ENCODE measurements around the gene CEP120. TPM values are rescaled to one million over a fixed set of nuclear protein-coding genes. Genes with fewer than 3 reads are reported as not detected.

Gene CEP120
- total and polyA plus RNA-seq, 11 donors: 2.8 to 16.5 (median 12.0) TPM

DNA sequence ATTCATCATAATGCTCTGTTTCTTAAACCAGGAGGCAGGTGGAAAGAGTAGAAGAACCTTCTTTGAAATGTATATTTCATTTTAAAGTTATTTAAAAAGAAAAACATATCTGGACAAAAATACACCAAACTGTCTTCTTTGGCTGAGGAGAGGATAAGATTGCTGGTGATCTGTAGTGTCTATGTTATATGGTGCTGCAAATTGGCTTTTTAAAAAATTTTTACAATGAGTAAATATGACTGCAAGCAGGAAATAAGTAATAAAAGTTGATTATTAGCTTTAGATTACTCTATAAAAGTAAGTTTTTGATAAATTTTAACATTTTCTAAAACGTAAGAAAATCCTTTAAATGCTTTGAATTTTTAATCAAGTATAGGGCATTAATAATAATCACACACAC, 64.9 kb downstream of the CEP120 start:
- no peak for TF ChIP-seq POLR2A (IDR thresholded peaks at IDR 0.05)
- TF ChIP-seq, protein P1, sequence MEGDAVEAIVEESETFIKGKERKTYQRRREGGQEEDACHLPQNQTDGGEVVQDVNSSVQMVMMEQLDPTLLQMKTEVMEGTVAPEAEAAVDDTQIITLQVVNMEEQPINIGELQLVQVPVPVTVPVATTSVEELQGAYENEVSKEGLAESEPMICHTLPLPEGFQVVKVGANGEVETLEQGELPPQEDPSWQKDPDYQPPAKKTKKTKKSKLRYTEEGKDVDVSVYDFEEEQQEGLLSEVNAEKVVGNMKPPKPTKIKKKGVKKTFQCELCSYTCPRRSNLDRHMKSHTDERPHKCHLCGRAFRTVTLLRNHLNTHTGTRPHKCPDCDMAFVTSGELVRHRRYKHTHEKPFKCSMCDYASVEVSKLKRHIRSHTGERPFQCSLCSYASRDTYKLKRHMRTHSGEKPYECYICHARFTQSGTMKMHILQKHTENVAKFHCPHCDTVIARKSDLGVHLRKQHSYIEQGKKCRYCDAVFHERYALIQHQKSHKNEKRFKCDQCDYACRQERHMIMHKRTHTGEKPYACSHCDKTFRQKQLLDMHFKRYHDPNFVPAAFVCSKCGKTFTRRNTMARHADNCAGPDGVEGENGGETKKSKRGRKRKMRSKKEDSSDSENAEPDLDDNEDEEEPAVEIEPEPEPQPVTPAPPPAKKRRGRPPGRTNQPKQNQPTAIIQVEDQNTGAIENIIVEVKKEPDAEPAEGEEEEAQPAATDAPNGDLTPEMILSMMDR (IDR thresholded peaks at IDR 0.05): no peak
- peaks cover 0 to 7% (median 0%) of the 10 kb centered on the region in 12 donors for H3K9me3 ChIP-seq
- H3K36me3 ChIP-seq: peaks cover 0 to 37% (median 20%) of the 10 kb centered on the region in 9 donors
- H3K4me1 ChIP-seq: peaks cover 0 to 7% (median 0%) of the 10 kb centered on the region in 12 donors
- no peak for DNase-seq
- H3K4me3 ChIP-seq: no peak overlapping the region
- intact Hi-C loops (cut with DNase I): no loop called here
- no peak for ATAC-seq
- H3K27ac ChIP-seq: no peak overlapping the region
- 86 to 94% (median 92%) methylated on average over 1 of the region's 1 CpG for WGBS, 4 donors
- H3K27me3 ChIP-seq: no peaks in the 10 kb centered on the region

DNA sequence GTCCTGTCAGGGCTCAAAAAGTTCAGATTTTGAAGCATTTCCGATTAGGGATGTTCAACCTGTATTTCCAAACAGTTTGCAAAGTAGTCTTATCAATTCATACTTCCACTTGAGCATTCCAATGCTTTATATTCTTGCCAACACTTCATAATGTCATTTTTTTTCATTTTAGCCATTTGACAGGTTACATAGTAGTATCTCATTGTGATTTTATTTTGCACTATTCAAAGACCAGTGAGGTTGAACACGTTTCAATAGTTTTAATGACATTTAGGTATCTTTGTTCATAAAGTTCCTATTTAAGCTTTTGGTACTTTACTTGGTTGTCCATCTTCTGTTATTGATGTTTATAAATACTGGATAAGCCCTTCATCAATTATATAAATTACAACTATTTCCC, 71.4 kb downstream of the CEP120 start:
- Histone ChIP-seq H3K27me3 (no peaks in the 10 kb centered on the region), H3K4me3 (no peak overlapping the region), H3K36me3 (peaks cover 0 to 39% (median 29%) of the 10 kb centered on the region in 9 donors), H3K4me1 (no peaks in the 10 kb centered on the region), H3K9me3 (peaks cover 0 to 12% (median 0%) of the 10 kb centered on the region in 12 donors), H3K27ac (no peak overlapping the region)
- WGBS, 4 donors: 92 to 99% (median 98%) methylated on average over 2 of the region's 2 CpGs
- TF ChIP-seq, protein P1 (IDR thresholded peaks at IDR 0.05): no peak
- no peak for TF ChIP-seq POLR2A (IDR thresholded peaks at IDR 0.05)
- intact Hi-C loops (cut with DNase I): no loop called here
- no peak for ATAC-seq
- DNase-seq: no peak

DNA sequence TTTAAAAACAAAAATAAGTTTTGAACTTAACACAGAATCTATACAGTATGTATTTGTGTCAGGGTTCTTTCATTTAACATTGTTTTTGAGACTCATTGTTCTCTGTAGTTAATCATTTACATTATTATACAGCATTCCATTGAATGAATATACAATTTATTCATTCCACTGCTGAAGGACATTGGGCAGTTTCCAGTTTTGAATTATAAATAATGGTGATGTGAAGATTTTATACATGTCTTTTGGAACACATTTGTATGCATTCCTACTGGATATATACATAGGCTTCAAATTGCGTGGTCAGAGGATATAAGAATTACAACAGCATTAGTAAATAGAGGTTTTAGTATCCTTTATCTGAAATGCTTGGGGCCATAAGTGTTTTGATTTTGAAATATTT, 72.0 kb downstream of the CEP120 start:
- ATAC-seq: no peak
- intact Hi-C loops (cut with DNase I): no loop called here
- WGBS, 4 donors: 90 to 100% (median 99%) methylated on average over 1 of the region's 1 CpG

DNA sequence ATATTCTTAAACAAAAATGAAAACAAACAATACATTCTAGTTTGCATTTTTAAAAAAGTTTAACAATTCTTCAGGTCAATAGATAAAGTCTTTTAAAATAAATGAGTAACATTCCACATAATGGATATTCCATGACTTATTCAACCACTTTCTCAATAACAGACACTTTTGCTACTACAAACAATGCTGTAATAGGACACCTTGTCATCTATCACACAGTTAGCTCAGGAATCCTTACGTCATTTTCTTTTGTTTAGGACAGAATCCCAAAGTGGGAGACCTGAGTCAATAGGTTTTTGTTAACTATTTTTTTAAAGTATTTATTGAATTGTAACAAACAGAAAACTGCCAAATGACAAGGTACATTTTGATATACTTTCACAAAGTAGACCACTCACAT, 72.5 kb downstream of the CEP120 start:
- ATAC-seq: no peak
- intact Hi-C loops (cut with DNase I): no loop called here
- 96 to 100% (median 99%) methylated on average over 1 of the region's 1 CpG for WGBS, 4 donors

More for the DNA sequence above, 72.0 kb downstream of the CEP120 start:
- TF ChIP-seq, protein P1 (IDR thresholded peaks at IDR 0.05): no peak
- no peak for TF ChIP-seq POLR2A (IDR thresholded peaks at IDR 0.05)
- peaks cover 0 to 41% (median 33%) of the 10 kb centered on the region in 9 donors for H3K36me3 ChIP-seq
- peaks cover 0 to 9% (median 0%) of the 10 kb centered on the region in 12 donors for H3K9me3 ChIP-seq
- H3K27ac ChIP-seq: no peak overlapping the region
- no peaks in the 10 kb centered on the region for H3K4me1 ChIP-seq
- DNase-seq: no peak
- H3K4me3 ChIP-seq: no peak overlapping the region
- H3K27me3 ChIP-seq: no peaks in the 10 kb centered on the region

More for the DNA sequence above, 72.5 kb downstream of the CEP120 start:
- peaks cover 0 to 5% (median 0%) of the 10 kb centered on the region in 12 donors for H3K9me3 ChIP-seq
- H3K4me3 ChIP-seq: no peak overlapping the region
- peaks cover 0 to 45% (median 36%) of the 10 kb centered on the region in 9 donors for H3K36me3 ChIP-seq
- H3K27ac ChIP-seq: no peak overlapping the region
- no peak for TF ChIP-seq POLR2A (IDR thresholded peaks at IDR 0.05)
- TF ChIP-seq, protein P1 (IDR thresholded peaks at IDR 0.05): no peak
- no peaks in the 10 kb centered on the region for H3K27me3 ChIP-seq
- no peaks in the 10 kb centered on the region for H3K4me1 ChIP-seq
- DNase-seq: no peak
